H1 (cell line): ENCODE measurements around the gene BEX3. TPM values are rescaled to one million over a fixed set of nuclear protein-coding genes. Genes with fewer than 3 reads are reported as not detected.

Experiments used
- CTBP2 ChIP-seq: IDR thresholded peaks from 2 replicates; pipeline ENCODE4 v1.7.0; 2011; ENCODE audit warnings: borderline replicate concordance, mild to moderate bottlenecking, moderate library complexity, mixed read lengths, low read length; ENCODE audit not compliant: insufficient read depth, insufficient read length
- MAFK ChIP-seq: IDR thresholded peaks from 2 replicates; pipeline ENCODE4 v1.6.1; 2012; ENCODE audit warnings: low read depth, mild to moderate bottlenecking, improper control_type of control experiment, low read length
- polyA plus RNA-seq, 7 experiments: library from polyadenylated mRNA; depleted of rRNA in 3 of 7; stranded (reverse) in 5 of 7; unstranded in 2 of 7; fragments of >200 nt in 5 of 7; fragments of 200-250 nt in 2 of 7; gene quantifications; 1 replicate in 5 of 7; 2 replicates in 1 of 7; 4 replicates in 1 of 7; pipeline versions ENCODE4 v1.2.1 to v1.2.3, GENCODE V29; 2011 to 2013; ENCODE audit warnings: missing spikeins in 2 of 7, mixed read lengths in 2 of 7
- small RNA-seq: library from polyadenylated mRNA; stranded (forward); fragments of <200 nt; extraction: miRNeasy Mini kit (QIAGEN cat#:217004); gene quantifications from one replicate; pipeline ENCODE3, GENCODE V24; 2013; ENCODE audit not compliant: insufficient read depth
- total RNA-seq: library from RNA; stranded (reverse); fragmentation: NEBNext Ultra II Directional; extraction: Animal tissue kit (Norgen Biotek cat#: 25700); gene quantifications from 2 replicates; pipeline ENCODE4 v1.2.1, GENCODE V29; 2021

BEX3 gene
- total and polyA plus RNA-seq, 2 of the 8 experiments (the other 6 are each of a cell fraction or from before 2014, with no cell fraction given): 330 to 366 TPM

DNA sequence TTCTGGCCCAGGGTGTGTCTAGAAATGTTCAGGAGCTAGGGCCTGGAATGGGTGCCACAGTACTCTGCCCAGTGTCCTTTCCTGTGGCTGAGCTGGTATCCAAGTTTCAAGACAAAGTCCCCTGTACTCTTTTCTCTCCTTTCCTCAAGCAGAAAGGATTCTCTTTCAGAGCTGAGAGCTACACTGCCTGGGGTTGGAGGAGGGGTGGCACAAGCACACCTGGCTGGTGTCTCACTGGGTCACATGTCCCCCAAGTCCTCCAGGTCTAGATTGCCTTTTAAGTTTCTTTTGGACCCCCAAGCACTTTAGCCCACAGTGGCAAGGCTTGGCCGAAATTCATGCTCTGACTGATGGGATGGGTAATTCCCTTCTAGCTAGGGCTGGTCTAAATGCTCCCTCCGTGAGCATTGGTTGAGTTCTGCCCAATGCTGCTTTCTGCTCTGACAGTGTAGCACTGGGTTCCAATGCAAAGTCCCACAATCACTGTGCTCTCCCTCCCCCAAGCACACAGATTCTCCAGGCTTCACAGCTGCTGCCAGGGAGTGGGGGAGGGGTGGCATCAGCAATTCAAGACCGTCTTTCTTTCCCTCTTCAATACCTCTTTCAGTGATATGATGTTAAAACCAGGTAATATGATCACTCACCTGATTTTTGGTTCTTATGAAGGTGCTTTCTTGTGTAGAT, 47.8 kb downstream of the BEX3 start (continued):
- TF ChIP-seq CTBP2 (no peak), MAFK (no peak)
- TF ChIP-seq, all 59 proteins: peak for 5

Small RNA genes lying within 50 kb of the gene (small RNA-seq; reads per million reads assigned to genes)
- not detected for gene Z92846.1

Other genes starting within 250 kb of the BEX3 start
- gene BEX4, start 161.4 kb upstream of the BEX3 start, total RNA-seq: 45.1 TPM in 2 replicates
- gene BEX4, start 161.4 kb upstream of the BEX3 start, polyA plus RNA-seq (2011; rRNA removed): 16.2 and 27.2 TPM in 2 replicates
- 81.0 and 82.2 TPM in 2 replicates for gene TCEAL8, start 121.4 kb upstream of the BEX3 start, total RNA-seq
- gene TCEAL8, start 121.4 kb upstream of the BEX3 start, polyA plus RNA-seq (2011; rRNA removed): 17.9 and 47.2 TPM in 2 replicates
- 6.6 and 7.2 TPM in 2 replicates for gene TCEAL5, start 99.8 kb upstream of the BEX3 start, total RNA-seq
- 0.13 and 0.17 TPM in 2 replicates for gene TCEAL5, start 99.8 kb upstream of the BEX3 start, polyA plus RNA-seq (2011; rRNA removed)
- gene BEX2, start 65.5 kb upstream of the BEX3 start, total RNA-seq: 57.5 and 60.2 TPM in 2 replicates
- 37.6 and 53.8 TPM in 2 replicates for gene BEX2, start 65.5 kb upstream of the BEX3 start, polyA plus RNA-seq (2011; rRNA removed)
- gene TCEAL7, start 46.3 kb upstream of the BEX3 start, total RNA-seq: 11.6 and 12.9 TPM in 2 replicates
- gene TCEAL7, start 46.3 kb upstream of the BEX3 start, polyA plus RNA-seq (2011; rRNA removed): 3.5 and 7.9 TPM in 2 replicates
- 36.5 and 36.8 TPM in 2 replicates for gene TCEAL9, start 20.0 kb upstream of the BEX3 start, total RNA-seq
- 8.8 and 22.2 TPM in 2 replicates for gene TCEAL9, start 20.0 kb upstream of the BEX3 start, polyA plus RNA-seq (2011; rRNA removed)
- gene RAB40A, start 143.0 kb downstream of the BEX3 start, total RNA-seq: 0.09 and 0.17 TPM in 2 replicates
- gene RAB40A, start 143.0 kb downstream of the BEX3 start, polyA plus RNA-seq (2011; rRNA removed): 0.21 and 0.28 TPM in 2 replicates
- 51.3 and 53.0 TPM in 2 replicates for gene TCEAL4, start 209.0 kb downstream of the BEX3 start, total RNA-seq
- 7.3 and 10.1 TPM in 2 replicates for gene TCEAL4, start 209.0 kb downstream of the BEX3 start, polyA plus RNA-seq (2011; rRNA removed)
- 12.0 and 12.9 TPM in 2 replicates for gene TCEAL3, start 231.4 kb downstream of the BEX3 start, total RNA-seq
- gene TCEAL3, start 231.4 kb downstream of the BEX3 start, polyA plus RNA-seq (2011; rRNA removed): 3.5 and 4.4 TPM in 2 replicates